Neural crest cell (in vitro differentiated cells): Measurements from ENCODE around the gene CERS3. TPM values are rescaled to one million over a fixed set of nuclear protein-coding genes. Genes with fewer than 3 reads are reported as not detected.

Experiments
- DNase-seq: peaks from one replicate; pipeline ENCODE4 v3.0.0; 2021; ENCODE audit warnings: low read depth, mixed read lengths, low spot score
- H3K27ac Mint-ChIP-seq: one replicate; pipeline ENCODE4 v1.8.0; 2021; ENCODE audit warnings: mild to moderate bottlenecking, mixed read lengths; ENCODE audit not compliant: unreplicated experiment
- H3K27me3 Mint-ChIP-seq: 2 replicates; pipeline ENCODE4 v1.8.0; 2021; ENCODE audit warnings: low read depth, mild to moderate bottlenecking, mixed read lengths
- H3K36me3 Mint-ChIP-seq: 2 replicates; pipeline ENCODE4 v1.8.0; 2021; ENCODE audit warnings: low read depth, mild to moderate bottlenecking, mixed read lengths
- H3K4me1 Mint-ChIP-seq: 2 replicates; pipeline ENCODE4 v1.8.0; 2021; ENCODE audit warnings: mixed read lengths
- H3K4me3 Mint-ChIP-seq: one replicate; pipeline ENCODE4 v1.8.0; 2021; ENCODE audit warnings: mild to moderate bottlenecking, mixed read lengths
- H3K9me3 Mint-ChIP-seq: 2 replicates; pipeline ENCODE4 v1.8.0; 2021; ENCODE audit warnings: mixed read lengths
- total RNA-seq: library from RNA; stranded (reverse); gene quantifications from 2 replicates; pipeline ENCODE4 v1.2.1, GENCODE V29; 2021
- TF ChIP-seq, protein P1 (sequence below): fragments of 200-600 bp; sonication (generic); conservative IDR thresholded peaks from 2 replicates; pipeline ENCODE4 v1.5.0; 2021; ENCODE audit warnings: antibody characterized with exemption, mild to moderate bottlenecking

The CERS3 gene
- total RNA-seq, 1 donor from 2014 or later = 0.26 TPM

DNA sequence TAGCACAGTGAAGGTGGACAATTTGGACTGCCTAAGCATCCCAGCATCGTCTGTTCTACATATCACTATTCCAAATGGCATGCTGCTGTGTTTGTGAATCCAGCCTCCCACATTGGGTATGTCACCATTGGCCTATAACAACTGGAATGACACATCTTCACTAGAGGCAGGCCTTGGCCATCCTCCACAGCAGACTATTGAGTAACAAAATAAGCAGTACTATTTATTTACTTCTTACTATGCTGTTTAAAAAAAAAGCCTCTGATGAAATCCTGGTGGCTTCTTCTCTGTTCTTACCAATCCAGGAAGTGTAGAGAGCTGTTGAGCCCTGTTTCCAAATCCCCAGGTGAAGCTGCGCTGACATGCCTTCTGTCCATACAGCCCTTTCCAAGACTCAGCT is 30.6 kb upstream of the CERS3 start:
- Mint-ChIP-seq H3K4me3 (no peak overlapping the region), H3K27me3 (no peaks in the 10 kb centered on the region), H3K36me3 (peaks cover 13% of the 10 kb centered on the region), H3K27ac (no peak overlapping the region), H3K9me3 (peaks cover 2% of the 10 kb centered on the region), H3K4me1 (no peaks in the 10 kb centered on the region)
- TF ChIP-seq, protein P1, sequence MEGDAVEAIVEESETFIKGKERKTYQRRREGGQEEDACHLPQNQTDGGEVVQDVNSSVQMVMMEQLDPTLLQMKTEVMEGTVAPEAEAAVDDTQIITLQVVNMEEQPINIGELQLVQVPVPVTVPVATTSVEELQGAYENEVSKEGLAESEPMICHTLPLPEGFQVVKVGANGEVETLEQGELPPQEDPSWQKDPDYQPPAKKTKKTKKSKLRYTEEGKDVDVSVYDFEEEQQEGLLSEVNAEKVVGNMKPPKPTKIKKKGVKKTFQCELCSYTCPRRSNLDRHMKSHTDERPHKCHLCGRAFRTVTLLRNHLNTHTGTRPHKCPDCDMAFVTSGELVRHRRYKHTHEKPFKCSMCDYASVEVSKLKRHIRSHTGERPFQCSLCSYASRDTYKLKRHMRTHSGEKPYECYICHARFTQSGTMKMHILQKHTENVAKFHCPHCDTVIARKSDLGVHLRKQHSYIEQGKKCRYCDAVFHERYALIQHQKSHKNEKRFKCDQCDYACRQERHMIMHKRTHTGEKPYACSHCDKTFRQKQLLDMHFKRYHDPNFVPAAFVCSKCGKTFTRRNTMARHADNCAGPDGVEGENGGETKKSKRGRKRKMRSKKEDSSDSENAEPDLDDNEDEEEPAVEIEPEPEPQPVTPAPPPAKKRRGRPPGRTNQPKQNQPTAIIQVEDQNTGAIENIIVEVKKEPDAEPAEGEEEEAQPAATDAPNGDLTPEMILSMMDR = no peak
- no peak for DNase-seq

DNA sequence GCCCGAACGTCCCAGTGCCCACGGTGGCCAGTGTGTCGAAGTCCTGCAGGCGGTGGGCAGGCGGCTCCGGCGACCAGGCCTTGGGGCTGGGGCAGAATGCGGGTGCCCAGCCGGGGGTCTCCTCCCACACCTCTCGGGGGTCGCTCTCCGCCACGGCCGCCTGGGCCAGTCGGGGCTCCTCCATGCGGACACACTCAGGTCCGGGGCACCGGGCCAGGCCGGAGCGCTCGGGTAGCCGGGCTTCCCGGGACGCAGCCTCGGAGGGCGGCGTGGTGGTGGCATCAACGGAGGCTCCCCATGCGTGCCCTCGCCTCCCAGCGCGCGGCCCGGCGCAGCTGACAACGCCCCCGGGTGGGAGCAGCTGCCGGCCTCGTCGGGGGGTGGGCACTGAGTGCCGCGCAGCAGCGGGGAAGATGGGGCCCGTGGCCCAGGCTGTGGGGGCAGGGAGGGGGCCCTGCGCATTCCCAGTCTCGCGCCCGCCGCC is 30.1 kb upstream of the CERS3 start:
- no peak for DNase-seq
- Mint-ChIP-seq H3K27me3 (no peaks in the 10 kb centered on the region), H3K27ac (no peak overlapping the region), H3K36me3 (peaks cover 16% of the 10 kb centered on the region), H3K4me1 (no peaks in the 10 kb centered on the region), H3K4me3 (no peak overlapping the region), H3K9me3 (peaks cover 2% of the 10 kb centered on the region)
- TF ChIP-seq, protein P1 = no peak

DNA sequence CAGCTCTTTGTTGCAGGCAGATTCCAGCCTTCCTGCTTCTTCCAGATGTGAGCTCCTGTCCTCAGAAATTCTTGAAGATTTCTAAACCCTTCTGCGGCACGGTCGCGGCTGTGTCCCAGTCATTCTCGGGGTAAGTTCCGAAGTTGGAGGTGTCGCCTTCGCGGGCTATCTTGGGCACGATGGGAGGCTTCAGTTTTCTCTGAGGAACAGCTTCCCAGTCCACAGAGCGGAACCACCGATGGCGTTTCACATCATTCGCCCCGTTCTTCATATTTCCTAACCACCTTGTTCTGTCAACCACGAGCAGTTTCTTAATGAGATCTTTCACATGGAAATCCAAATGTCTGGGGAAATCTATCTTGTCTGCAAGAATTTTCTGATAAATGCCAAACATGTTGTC is 24.7 kb upstream of the CERS3 start:
- no peaks in the 10 kb centered on the region for H3K27me3 Mint-ChIP-seq
- TF ChIP-seq, protein P1 = no peak

DNA sequence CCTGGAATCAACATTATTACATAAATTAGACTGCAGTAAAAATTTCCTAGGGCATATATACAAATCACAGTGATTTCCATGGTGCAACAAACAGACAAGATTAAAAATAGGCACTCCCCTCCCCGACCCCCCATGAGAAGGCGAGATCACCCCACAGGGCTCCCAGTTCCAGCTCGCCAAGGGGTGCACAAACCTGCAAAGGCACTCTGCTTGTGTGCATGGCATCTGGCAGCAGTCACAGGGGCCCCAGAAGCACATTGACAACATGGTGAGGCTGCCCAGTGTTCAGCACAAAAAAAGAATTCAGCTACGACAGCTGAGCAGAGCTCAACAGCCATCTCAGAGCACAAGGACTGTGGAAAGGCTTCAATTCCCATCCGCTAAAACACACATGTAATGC is 19.2 kb upstream of the CERS3 start:
- H3K27ac Mint-ChIP-seq = no peak overlapping the region

More for the DNA sequence above, 24.7 kb upstream of the CERS3 start:
- no peak overlapping the region for H3K27ac Mint-ChIP-seq
- DNase-seq = no peak
- H3K4me3 Mint-ChIP-seq = no peak overlapping the region
- H3K9me3 Mint-ChIP-seq = peaks cover 5% of the 10 kb centered on the region
- peaks cover 21% of the 10 kb centered on the region for H3K36me3 Mint-ChIP-seq
- no peaks in the 10 kb centered on the region for H3K4me1 Mint-ChIP-seq

DNA sequence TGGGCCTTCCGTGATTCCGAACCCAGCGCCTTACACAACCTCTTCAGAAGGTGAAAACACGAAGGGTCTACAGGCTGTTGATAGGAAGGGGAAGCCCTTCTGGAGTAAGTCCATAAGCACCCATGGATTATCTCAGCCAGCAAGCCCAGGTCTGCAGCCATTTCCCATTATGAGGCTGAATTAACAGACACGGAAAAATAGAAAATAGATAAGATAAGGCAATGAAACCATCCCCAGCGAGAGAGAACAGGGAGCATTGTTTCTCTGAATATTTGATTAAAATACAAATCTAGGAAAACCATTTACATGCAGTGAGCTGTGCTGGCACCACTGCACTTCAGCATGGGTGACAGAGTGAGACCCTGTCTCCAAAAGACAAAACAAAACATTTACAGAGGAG is 16.2 kb upstream of the CERS3 start:
- TF ChIP-seq, protein P1 = no peak
- DNase-seq = no peak
- no peaks in the 10 kb centered on the region for H3K36me3 Mint-ChIP-seq
- H3K4me1 Mint-ChIP-seq = no peaks in the 10 kb centered on the region
- peaks cover under 1% of the 10 kb centered on the region for H3K9me3 Mint-ChIP-seq
- H3K27ac Mint-ChIP-seq = no peak overlapping the region
- no peak overlapping the region for H3K4me3 Mint-ChIP-seq
- no peaks in the 10 kb centered on the region for H3K27me3 Mint-ChIP-seq

More for the DNA sequence above, 19.2 kb upstream of the CERS3 start:
- Mint-ChIP-seq H3K9me3 (peaks cover 4% of the 10 kb centered on the region), H3K4me1 (no peaks in the 10 kb centered on the region), H3K36me3 (peaks cover 5% of the 10 kb centered on the region), H3K4me3 (no peak overlapping the region), H3K27me3 (no peaks in the 10 kb centered on the region)
- no peak for DNase-seq
- TF ChIP-seq, protein P1 = no peak
